ENCODE measurements around the gene RAPGEF2.

DNA sequence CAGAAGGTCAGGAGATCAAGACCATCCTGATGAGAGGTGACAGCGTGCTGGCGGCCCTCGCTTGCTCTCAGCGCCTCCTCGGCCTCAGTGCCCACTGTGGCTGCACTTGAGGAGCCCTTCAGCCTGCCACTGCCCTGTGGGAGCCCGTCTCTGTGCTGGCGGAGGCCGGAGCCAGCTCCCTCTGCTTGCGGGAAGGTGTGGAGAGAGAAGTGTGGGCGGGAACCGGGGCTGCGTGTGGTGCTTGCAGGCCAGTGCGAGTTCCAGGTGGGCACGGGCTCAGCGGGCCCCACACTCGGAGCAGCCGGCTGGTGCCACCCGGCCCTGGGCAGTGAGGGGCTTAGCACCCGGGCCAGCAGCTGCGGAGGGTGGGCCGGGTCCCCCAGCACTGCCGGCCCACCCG lies 286.9 kb downstream of the RAPGEF2 start:
- TF ChIP-seq, protein P1, sequence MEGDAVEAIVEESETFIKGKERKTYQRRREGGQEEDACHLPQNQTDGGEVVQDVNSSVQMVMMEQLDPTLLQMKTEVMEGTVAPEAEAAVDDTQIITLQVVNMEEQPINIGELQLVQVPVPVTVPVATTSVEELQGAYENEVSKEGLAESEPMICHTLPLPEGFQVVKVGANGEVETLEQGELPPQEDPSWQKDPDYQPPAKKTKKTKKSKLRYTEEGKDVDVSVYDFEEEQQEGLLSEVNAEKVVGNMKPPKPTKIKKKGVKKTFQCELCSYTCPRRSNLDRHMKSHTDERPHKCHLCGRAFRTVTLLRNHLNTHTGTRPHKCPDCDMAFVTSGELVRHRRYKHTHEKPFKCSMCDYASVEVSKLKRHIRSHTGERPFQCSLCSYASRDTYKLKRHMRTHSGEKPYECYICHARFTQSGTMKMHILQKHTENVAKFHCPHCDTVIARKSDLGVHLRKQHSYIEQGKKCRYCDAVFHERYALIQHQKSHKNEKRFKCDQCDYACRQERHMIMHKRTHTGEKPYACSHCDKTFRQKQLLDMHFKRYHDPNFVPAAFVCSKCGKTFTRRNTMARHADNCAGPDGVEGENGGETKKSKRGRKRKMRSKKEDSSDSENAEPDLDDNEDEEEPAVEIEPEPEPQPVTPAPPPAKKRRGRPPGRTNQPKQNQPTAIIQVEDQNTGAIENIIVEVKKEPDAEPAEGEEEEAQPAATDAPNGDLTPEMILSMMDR (IDR thresholded peaks at IDR 0.05), result no peak
- no peak for TF ChIP-seq POLR2A (IDR thresholded peaks at IDR 0.05)
